CD4-positive, CD25-positive, alpha-beta regulatory T cell (primary cell): ENCODE results near the gene NOS1AP. TPM values are rescaled to one million over a fixed set of nuclear protein-coding genes. Genes with fewer than 3 reads are reported as not detected.

Experiments used
- ATAC-seq, 2 donors: fragments of 150-1000 bp; cut with Tn5 transposase; one replicate each; pipeline ENCODE4 v1.10.0; 2021; ENCODE audit warnings: low read depth in 2 of 2, moderate number of reproducible peaks in 2 of 2, moderate library complexity in 1 of 2
- DNase-seq, 3 donors: peaks; one replicate each; pipeline versions ENCODE4 v3.0.0 to v3.0.0-alpha.2; 2012 to 2022; ENCODE audit warnings: mixed read lengths in 1 of 3
- H3K27ac ChIP-seq: one replicate; pipeline ENCODE4 v1.7.0; 2013; ENCODE audit warnings: mild to moderate bottlenecking, low read length; ENCODE audit not compliant: insufficient read depth, poor library complexity, severe bottlenecking
- H3K27me3 ChIP-seq: one replicate; pipeline ENCODE4 v1.7.0; 2013; ENCODE audit warnings: low read length; ENCODE audit not compliant: control insufficient read depth, insufficient read depth
- H3K36me3 ChIP-seq: one replicate; pipeline ENCODE4 v1.7.0; 2013; ENCODE audit warnings: mild to moderate bottlenecking, low read length, moderate library complexity; ENCODE audit not compliant: control insufficient read depth, insufficient read depth
- H3K4me1 ChIP-seq: 2 replicates; pipeline ENCODE4 v1.7.0; 2013; ENCODE audit warnings: mild to moderate bottlenecking, low read length; ENCODE audit not compliant: insufficient read depth, control insufficient read depth, poor library complexity, severe bottlenecking
- H3K4me3 ChIP-seq: one replicate; pipeline ENCODE4 v1.7.0; 2013; ENCODE audit warnings: low read depth, mild to moderate bottlenecking, low read length, moderate library complexity
- H3K9me3 ChIP-seq, 2 experiments: 1 replicate in 1 of 2; 2 replicates in 1 of 2; pipeline ENCODE4 v1.7.0; 2013; ENCODE audit warnings: low read length in 2 of 2, mild to moderate bottlenecking in 1 of 2, moderate library complexity in 1 of 2; ENCODE audit not compliant: control insufficient read depth in 2 of 2
- H3K27ac Mint-ChIP-seq, 3 donors: one replicate each; pipeline ENCODE4 v1.8.0; 2020 to 2022; ENCODE audit warnings: mild to moderate bottlenecking in 3 of 3, mixed read lengths in 3 of 3, moderate library complexity in 2 of 3
- H3K27me3 Mint-ChIP-seq: one replicate; pipeline ENCODE4 v1.8.0; 2022; ENCODE audit warnings: mild to moderate bottlenecking, mixed read lengths
- H3K36me3 Mint-ChIP-seq: one replicate; pipeline ENCODE4 v1.8.0; 2020; ENCODE audit warnings: mixed read lengths
- H3K4me1 Mint-ChIP-seq, 4 donors: one replicate each; pipeline ENCODE4 v1.8.0; 2020 to 2022; ENCODE audit warnings: mixed read lengths in 4 of 4, mild to moderate bottlenecking in 1 of 4
- H3K4me3 Mint-ChIP-seq, 4 donors: one replicate each; pipeline ENCODE4 v1.8.0; 2020 to 2022; ENCODE audit warnings: mild to moderate bottlenecking in 4 of 4, mixed read lengths in 4 of 4, moderate library complexity in 3 of 4
- H3K9me3 Mint-ChIP-seq, 7 donors: one replicate each; pipeline ENCODE4 v1.8.0; 2020 to 2022; ENCODE audit warnings: mixed read lengths in 7 of 7, mild to moderate bottlenecking in 3 of 7, moderate library complexity in 2 of 7
- polyA plus RNA-seq, 4 donors: library from polyadenylated mRNA; unstranded; fragments of 300-500 nt; fragmentation: Illumina TruSeq; gene quantifications; one replicate each; pipeline ENCODE4 v1.2.3, GENCODE V29; 2021
- total RNA-seq: library from RNA; stranded (reverse); gene quantifications from one replicate; pipeline ENCODE4 v1.2.3, GENCODE V29; 2022

Gene NOS1AP
- total and polyA plus RNA-seq, 5 donors from 2014 or later = not detected

DNA sequence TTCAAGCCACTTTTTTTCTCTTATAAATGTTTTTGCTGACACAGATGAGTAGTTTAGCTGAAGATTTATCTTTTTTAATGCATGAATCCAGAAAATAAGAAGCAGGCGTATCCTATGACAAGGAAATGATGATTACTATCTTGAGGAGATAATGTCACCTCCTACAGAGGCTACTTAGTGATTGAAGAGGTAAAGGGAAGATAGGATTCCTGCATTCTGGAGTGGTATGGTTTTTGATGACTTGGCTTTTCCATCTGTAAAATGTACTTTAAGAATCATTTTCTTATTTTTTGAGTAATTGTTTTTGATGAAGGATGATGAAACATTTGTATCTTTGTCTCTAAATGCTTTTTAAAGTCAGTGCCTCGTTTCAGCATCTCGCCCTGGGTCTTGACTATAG lies 184.3 kb downstream of the NOS1AP start:
- Mint-ChIP-seq H3K4me3 (no peak overlapping the region), H3K27ac (no peak overlapping the region), H3K4me1 (no peaks in the 10 kb centered on the region), H3K27me3 (peaks cover 14% of the 10 kb centered on the region), H3K9me3 (peaks cover 0 to 1% (median 0%) of the 10 kb centered on the region in 7 donors), H3K36me3 (no peaks in the 10 kb centered on the region)
- Histone ChIP-seq H3K27ac (no peak overlapping the region), H3K9me3 (no peaks in the 10 kb centered on the region), H3K27me3 (peaks cover 6% of the 10 kb centered on the region), H3K4me1 (no peaks in the 10 kb centered on the region), H3K4me3 (no peak overlapping the region), H3K36me3 (no peaks in the 10 kb centered on the region)
- ATAC-seq = no peak
- DNase-seq = no peak

DNA sequence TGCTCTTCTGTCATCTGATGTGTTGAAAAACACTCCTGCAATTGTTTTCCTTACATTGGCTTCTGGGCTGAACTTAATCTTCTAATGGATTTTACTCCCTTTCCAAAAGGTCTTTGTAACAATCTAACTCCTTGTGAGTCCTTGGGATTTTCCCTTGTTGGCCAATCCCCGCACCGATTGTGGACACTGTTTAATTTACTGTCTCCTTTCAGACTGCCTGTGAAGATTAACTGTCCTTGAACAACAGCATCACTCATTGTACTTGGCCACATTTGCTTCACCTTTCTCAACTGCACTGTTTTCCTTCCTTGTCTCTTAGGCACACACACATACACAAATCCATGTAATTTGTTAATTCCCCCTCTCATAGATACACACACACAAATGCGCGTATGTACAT lies 186.8 kb downstream of the NOS1AP start:
- ATAC-seq (no peak), DNase-seq (no peak)
- Mint-ChIP-seq H3K9me3 (peaks cover 0 to 1% (median 0%) of the 10 kb centered on the region in 7 donors), H3K27ac (no peak overlapping the region), H3K27me3 (peaks cover 15% of the 10 kb centered on the region), H3K4me1 (no peaks in the 10 kb centered on the region), H3K4me3 (no peak overlapping the region), H3K36me3 (no peaks in the 10 kb centered on the region)
- Histone ChIP-seq H3K9me3 (no peaks in the 10 kb centered on the region), H3K27ac (no peak overlapping the region), H3K4me1 (no peaks in the 10 kb centered on the region), H3K36me3 (no peaks in the 10 kb centered on the region), H3K4me3 (no peak overlapping the region), H3K27me3 (peaks cover 11% of the 10 kb centered on the region)

DNA sequence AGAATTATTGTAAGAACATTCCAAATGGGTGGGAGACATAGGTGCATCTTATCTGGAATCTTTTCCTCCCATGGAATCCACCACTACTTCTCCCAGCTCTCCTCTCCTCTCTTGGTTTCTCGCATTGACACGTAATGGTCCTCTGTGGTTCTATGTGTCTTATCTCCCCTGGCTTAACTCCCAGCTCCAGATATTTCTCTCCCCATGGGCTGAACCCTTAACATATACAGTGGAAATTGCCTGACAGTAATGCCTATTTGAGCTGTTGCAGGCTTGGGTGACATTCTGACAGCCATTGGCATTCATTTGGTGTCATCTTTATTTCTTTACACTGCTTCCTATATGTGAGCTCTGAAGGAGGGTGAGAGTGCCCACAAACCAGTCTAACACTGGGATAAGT lies 188.9 kb downstream of the NOS1AP start:
- Mint-ChIP-seq H3K27me3 (peaks cover 18% of the 10 kb centered on the region), H3K9me3 (peaks cover 0 to 1% (median 0%) of the 10 kb centered on the region in 7 donors), H3K27ac (no peak overlapping the region)

DNA sequence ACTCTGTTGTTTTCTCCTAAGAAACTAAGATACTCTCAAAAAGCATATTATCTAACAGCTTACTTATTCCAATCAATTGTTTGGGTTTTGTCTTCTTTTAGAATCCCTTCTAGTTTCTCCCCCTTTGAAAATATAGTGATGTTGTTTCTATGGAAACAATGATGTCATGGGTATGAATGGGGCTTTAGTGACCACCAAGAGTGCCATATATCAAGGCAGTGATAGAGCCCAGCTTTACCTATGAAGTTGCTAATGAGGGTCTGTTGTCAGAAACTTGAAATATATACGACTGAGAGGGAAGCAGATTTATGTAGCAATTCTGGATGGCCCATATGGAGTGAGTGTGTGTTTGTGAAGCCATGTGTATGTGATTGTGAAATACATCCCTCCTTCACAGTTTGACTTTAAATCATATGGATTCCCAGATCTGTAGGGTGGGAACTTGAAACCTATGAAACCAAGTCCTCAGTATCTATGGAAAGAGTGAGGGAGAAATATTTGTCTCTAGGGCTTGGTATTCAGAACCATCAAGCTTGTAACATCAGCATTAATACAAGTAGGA lies 190.5 kb downstream of the NOS1AP start:
- no peak overlapping the region for H3K27ac ChIP-seq
- Mint-ChIP-seq H3K9me3 (peaks cover 0 to 4% (median 0%) of the 10 kb centered on the region in 7 donors), H3K27me3 (peaks cover 13% of the 10 kb centered on the region), H3K27ac (no peak overlapping the region), H3K4me1 (no peaks in the 10 kb centered on the region), H3K4me3 (no peak overlapping the region), H3K36me3 (no peaks in the 10 kb centered on the region)
- peaks cover 9% of the 10 kb centered on the region for H3K27me3 ChIP-seq
- H3K4me1 ChIP-seq = no peaks in the 10 kb centered on the region
- ATAC-seq = no peak
- no peaks in the 10 kb centered on the region for H3K9me3 ChIP-seq
- no peak overlapping the region for H3K4me3 ChIP-seq
- no peaks in the 10 kb centered on the region for H3K36me3 ChIP-seq
- DNase-seq = no peak

More for the DNA sequence above, 188.9 kb downstream of the NOS1AP start:
- no peak for DNase-seq
- no peak overlapping the region for H3K4me3 Mint-ChIP-seq
- no peaks in the 10 kb centered on the region for H3K4me1 Mint-ChIP-seq
- Histone ChIP-seq H3K9me3 (no peaks in the 10 kb centered on the region), H3K36me3 (no peaks in the 10 kb centered on the region), H3K27me3 (peaks cover 13% of the 10 kb centered on the region), H3K4me3 (no peak overlapping the region), H3K27ac (no peak overlapping the region), H3K4me1 (no peaks in the 10 kb centered on the region)
- ATAC-seq = no peak
- H3K36me3 Mint-ChIP-seq = no peaks in the 10 kb centered on the region

DNA sequence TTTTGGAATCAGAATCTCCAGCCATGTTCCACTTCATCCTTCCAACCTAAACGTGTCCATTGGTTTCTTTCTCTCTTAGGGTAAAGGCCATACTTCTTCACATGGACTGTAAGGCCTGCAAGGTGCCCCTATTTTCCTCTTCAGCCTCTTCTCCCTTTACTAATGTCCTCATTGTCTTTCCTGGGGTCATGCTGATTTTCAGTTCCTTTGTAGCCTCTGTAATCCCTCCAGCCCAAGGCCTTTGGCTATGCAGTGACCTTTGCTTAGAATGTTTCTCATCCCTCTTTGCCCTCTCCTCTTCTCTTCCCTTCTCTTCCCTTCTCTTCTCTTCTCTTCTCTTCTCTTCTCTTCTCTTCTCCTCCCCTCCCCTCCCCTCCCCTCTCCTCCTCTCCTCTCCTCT lies 194.6 kb downstream of the NOS1AP start:
- H3K27ac ChIP-seq = no peak overlapping the region
- H3K4me1 Mint-ChIP-seq = no peaks in the 10 kb centered on the region
- DNase-seq (no peak), ATAC-seq (no peak)
- no peak overlapping the region for H3K4me3 ChIP-seq
- peaks cover 18% of the 10 kb centered on the region for H3K27me3 Mint-ChIP-seq
- H3K36me3 ChIP-seq = no peaks in the 10 kb centered on the region
- no peak overlapping the region for H3K27ac Mint-ChIP-seq
- H3K9me3 ChIP-seq = no peaks in the 10 kb centered on the region
- no peaks in the 10 kb centered on the region for H3K36me3 Mint-ChIP-seq
- H3K4me3 Mint-ChIP-seq = no peak overlapping the region
- peaks cover 0 to 4% (median 0%) of the 10 kb centered on the region in 7 donors for H3K9me3 Mint-ChIP-seq
- H3K4me1 ChIP-seq = no peaks in the 10 kb centered on the region
- H3K27me3 ChIP-seq = peaks cover 6% of the 10 kb centered on the region

DNA sequence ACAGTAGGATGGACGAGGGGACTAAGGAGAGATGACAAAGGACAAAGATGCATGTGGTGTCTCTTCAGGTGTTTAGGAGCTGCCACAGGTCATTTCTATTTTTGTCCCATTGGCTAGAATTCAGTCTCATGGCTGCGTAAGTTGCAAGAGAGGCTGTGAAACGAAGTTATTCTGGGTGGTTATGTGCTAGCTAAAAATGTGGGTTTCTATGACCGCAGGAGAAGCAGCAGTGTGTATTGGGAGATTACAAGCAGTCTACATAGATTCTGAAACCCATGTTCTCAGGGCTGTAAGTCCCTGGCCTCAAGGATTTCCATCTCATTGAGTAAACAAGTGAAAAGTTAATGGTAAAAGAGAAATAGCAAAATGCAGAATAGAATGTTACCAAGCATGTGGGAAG lies 196.5 kb downstream of the NOS1AP start:
- no peak overlapping the region for H3K4me3 Mint-ChIP-seq
- H3K27me3 Mint-ChIP-seq = peaks cover 23% of the 10 kb centered on the region
- H3K27ac Mint-ChIP-seq = no peak overlapping the region
- no peaks in the 10 kb centered on the region for H3K4me1 Mint-ChIP-seq
- ATAC-seq (no peak), DNase-seq (no peak)
- no peak overlapping the region for H3K4me3 ChIP-seq
- no peaks in the 10 kb centered on the region for H3K9me3 ChIP-seq
- H3K27ac ChIP-seq = no peak overlapping the region
- peaks cover 0 to 4% (median 0%) of the 10 kb centered on the region in 7 donors for H3K9me3 Mint-ChIP-seq
- no peaks in the 10 kb centered on the region for H3K36me3 Mint-ChIP-seq
- H3K36me3 ChIP-seq = no peaks in the 10 kb centered on the region
- H3K27me3 ChIP-seq = peaks cover 4% of the 10 kb centered on the region
- H3K4me1 ChIP-seq = no peaks in the 10 kb centered on the region

DNA sequence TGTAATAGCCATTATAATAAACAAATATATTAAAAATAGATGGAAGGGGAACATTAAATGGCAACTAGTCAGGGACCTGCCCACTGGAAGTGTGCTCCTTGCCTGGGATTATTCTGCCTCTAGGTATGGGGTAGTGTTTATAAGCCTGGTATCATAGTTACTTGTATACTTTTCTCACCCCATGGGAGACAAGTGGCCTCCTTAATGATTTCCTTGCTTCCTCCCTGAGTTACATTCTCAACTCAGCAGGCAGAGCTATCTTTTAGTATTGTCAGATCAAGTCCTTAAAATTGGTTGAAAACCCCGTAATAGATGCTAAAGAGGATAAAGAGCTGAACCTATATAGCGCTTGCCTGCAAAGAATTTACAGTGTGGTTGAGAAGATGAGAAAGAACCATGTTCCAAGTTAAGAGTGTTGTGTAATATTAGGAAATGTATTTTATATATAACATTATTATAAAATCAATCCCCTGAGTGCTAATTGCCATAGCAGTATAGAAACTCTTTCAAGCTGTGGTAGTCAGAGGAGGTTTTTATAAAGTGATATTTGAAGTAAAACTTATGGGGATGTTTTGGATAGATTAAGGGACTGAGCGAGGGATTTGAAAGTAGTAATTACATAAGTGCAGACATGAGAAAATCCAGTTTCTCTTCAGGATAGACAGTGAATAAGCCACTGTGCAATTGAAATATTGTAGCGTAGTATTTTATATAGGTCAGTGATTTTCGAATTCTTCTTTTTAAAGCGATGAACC lies 200.7 kb downstream of the NOS1AP start:
- DNase-seq (no peak), ATAC-seq (no peak)
- no peaks in the 10 kb centered on the region for H3K9me3 ChIP-seq
- no peak overlapping the region for H3K4me3 Mint-ChIP-seq
- H3K4me1 Mint-ChIP-seq = no peaks in the 10 kb centered on the region
- peaks cover 28% of the 10 kb centered on the region for H3K27me3 Mint-ChIP-seq
- no peaks in the 10 kb centered on the region for H3K27me3 ChIP-seq
- H3K27ac Mint-ChIP-seq = no peak overlapping the region
- H3K36me3 ChIP-seq = no peaks in the 10 kb centered on the region
- no peak overlapping the region for H3K27ac ChIP-seq
- H3K4me3 ChIP-seq = no peak overlapping the region
- no peaks in the 10 kb centered on the region for H3K36me3 Mint-ChIP-seq
- peaks cover 0 to 4% (median 0%) of the 10 kb centered on the region in 7 donors for H3K9me3 Mint-ChIP-seq
- H3K4me1 ChIP-seq = no peaks in the 10 kb centered on the region

DNA sequence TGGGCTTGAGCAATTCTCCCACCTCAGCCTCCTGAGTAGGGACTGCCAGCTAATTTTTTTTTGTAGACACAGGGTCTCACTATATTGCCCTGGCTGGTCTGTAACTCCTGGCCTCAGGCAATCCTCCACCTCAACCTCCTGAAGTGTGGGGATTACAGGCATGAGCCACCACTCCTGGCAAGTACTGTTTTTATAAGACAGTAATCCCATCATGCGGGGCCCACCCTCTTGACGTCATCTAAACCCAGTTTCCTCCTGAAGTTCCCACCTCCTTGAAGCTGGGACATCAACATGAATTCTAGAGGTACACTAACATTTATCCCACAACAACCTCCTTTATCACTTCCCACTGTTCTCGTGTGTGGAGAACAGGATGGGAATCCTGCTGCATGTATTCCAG lies 202.5 kb downstream of the NOS1AP start:
- H3K27me3 ChIP-seq = no peaks in the 10 kb centered on the region
- no peaks in the 10 kb centered on the region for H3K9me3 ChIP-seq
- H3K9me3 Mint-ChIP-seq = peaks cover 0 to 3% (median 0%) of the 10 kb centered on the region in 7 donors
- H3K4me1 Mint-ChIP-seq = no peaks in the 10 kb centered on the region
- H3K4me1 ChIP-seq = no peaks in the 10 kb centered on the region
- no peak overlapping the region for H3K4me3 Mint-ChIP-seq
- no peaks in the 10 kb centered on the region for H3K36me3 ChIP-seq
- no peak for ATAC-seq
- no peak for DNase-seq
- no peak overlapping the region for H3K4me3 ChIP-seq
- H3K27ac Mint-ChIP-seq = no peak overlapping the region
- H3K27me3 Mint-ChIP-seq = peaks cover 22% of the 10 kb centered on the region
- H3K27ac ChIP-seq = no peak overlapping the region
- H3K36me3 Mint-ChIP-seq = no peaks in the 10 kb centered on the region
